CD8-positive, alpha-beta memory T cell (primary cell): ENCODE results near the gene TMEM91. TPM values are rescaled to one million over a fixed set of nuclear protein-coding genes. Genes with fewer than 3 reads are reported as not detected.
A peak's percentile ranks its signal among the peaks of the same experiment; 100 is the strongest.
"Not testable (repeated sequence)": the region's sequence is repeated elsewhere in the genome, so short reads cannot be mapped to it uniquely, and the experiment has no call there.

Experiments used
- CTCF ChIA-PET: fragments of 350-600 bp; sonication (Branson Sonifier 250); formaldehyde crosslinking; loops from one replicate; lab custom pipeline; 2021; ENCODE audit warnings: antibody characterized with exemption; lab: Charles Lee
- POLR2A ChIA-PET: fragments of 350-600 bp; sonication (Branson Sonifier 250); formaldehyde crosslinking; loops from one replicate; lab custom pipeline; 2021; ENCODE audit warnings: antibody characterized with exemption; lab: Charles Lee
- DNase-seq, 5 donors: peaks; one replicate each; pipeline versions ENCODE4 v3.0.0 to v3.0.0-alpha.2; 2020 to 2022; ENCODE audit warnings: mixed read lengths in 1 of 5
- H3K27ac ChIP-seq: one replicate; pipeline ENCODE4 v1.7.0; 2013; ENCODE audit warnings: low read depth, mild to moderate bottlenecking, low read length, moderate library complexity
- H3K27me3 ChIP-seq: 2 replicates; pipeline ENCODE4 v1.7.0; 2013; ENCODE audit warnings: low read length, mild to moderate bottlenecking; ENCODE audit not compliant: insufficient read depth, poor library complexity, severe bottlenecking
- H3K36me3 ChIP-seq: 2 replicates; pipeline ENCODE4 v1.7.0; 2013; ENCODE audit warnings: mild to moderate bottlenecking, low read length, moderate library complexity; ENCODE audit not compliant: insufficient read depth
- H3K4me1 ChIP-seq: 2 replicates; pipeline ENCODE4 v1.7.0; 2013; ENCODE audit warnings: mild to moderate bottlenecking, low read length, moderate library complexity; ENCODE audit not compliant: insufficient read depth
- H3K4me3 ChIP-seq: 2 replicates; pipeline ENCODE4 v1.7.0; 2013; ENCODE audit warnings: mild to moderate bottlenecking, low read length
- H3K9me3 ChIP-seq: 2 replicates; pipeline ENCODE4 v1.7.0; 2013; ENCODE audit warnings: mild to moderate bottlenecking, low read length
- H3K27ac Mint-ChIP-seq, 8 donors: one replicate each; pipeline ENCODE4 v1.8.0; 2020 to 2021; ENCODE audit warnings: mixed read lengths in 8 of 8, mild to moderate bottlenecking in 6 of 8, inconsistent platforms in 3 of 8, moderate library complexity in 3 of 8
- H3K27me3 Mint-ChIP-seq, 2 donors: one replicate each; pipeline ENCODE4 v1.8.0; 2020 to 2021; ENCODE audit warnings: mixed read lengths in 2 of 2, mild to moderate bottlenecking in 1 of 2, moderate library complexity in 1 of 2
- H3K36me3 Mint-ChIP-seq, 3 donors: one replicate each; pipeline ENCODE4 v1.8.0; 2020 to 2021; ENCODE audit warnings: mixed read lengths in 3 of 3, inconsistent platforms in 1 of 3, mild to moderate bottlenecking in 1 of 3
- H3K4me1 Mint-ChIP-seq, 3 donors: one replicate each; pipeline ENCODE4 v1.8.0; 2020 to 2021; ENCODE audit warnings: mixed read lengths in 3 of 3, inconsistent platforms in 1 of 3, mild to moderate bottlenecking in 1 of 3
- H3K4me3 Mint-ChIP-seq, 7 donors: one replicate each; pipeline ENCODE4 v1.8.0; 2020 to 2021; ENCODE audit warnings: mixed read lengths in 7 of 7, mild to moderate bottlenecking in 6 of 7, moderate library complexity in 4 of 7, inconsistent platforms in 2 of 7
- H3K9me3 Mint-ChIP-seq, 5 donors: one replicate each; pipeline ENCODE4 v1.8.0; 2020 to 2022; ENCODE audit warnings: mixed read lengths in 5 of 5, mild to moderate bottlenecking in 3 of 5, moderate library complexity in 2 of 5, inconsistent platforms in 1 of 5
- polyA plus RNA-seq: library from polyadenylated mRNA; unstranded; fragments of 300-500 nt; fragmentation: Illumina TruSeq; gene quantifications from one replicate; pipeline ENCODE4 v1.2.3, GENCODE V29; 2021
- total RNA-seq, 2 experiments: library from RNA; stranded (reverse); gene quantifications; one replicate each; pipeline ENCODE4 v1.2.3, GENCODE V29; 2021

Gene TMEM91
- total and polyA plus RNA-seq, 3 experiments from 2014 or later, result 2.6 to 3.8 (median 3.7) TPM

DNA sequence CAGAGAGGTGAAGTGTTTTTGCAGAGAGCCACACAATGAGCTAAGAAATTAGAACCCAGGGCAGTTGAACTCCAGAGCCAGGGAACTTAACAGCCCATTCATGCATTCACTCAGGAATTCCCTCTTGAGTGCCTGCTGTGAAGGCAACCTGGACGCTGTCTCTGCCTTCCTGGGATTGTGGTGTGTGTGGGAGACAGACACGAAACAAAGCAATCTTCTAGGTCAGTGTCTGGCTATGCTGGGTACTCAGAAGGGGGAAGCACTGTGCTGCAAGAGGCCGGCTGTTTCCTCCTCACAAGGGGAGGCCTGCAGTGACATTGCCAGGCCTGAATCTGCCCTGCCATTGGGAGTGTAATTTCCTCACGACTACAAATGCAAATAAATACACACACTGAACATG, 30.9 kb downstream of the TMEM91 start:
- H3K4me3 Mint-ChIP-seq, result no peak overlapping the region
- ChIA-PET POLR2A (no interaction called here), CTCF (interaction anchor here (2.0 kb wide), 1 partner anchor 33 kb away, joined by 8 read pairs; the partner anchor contains the start of gene DMAC2)
- no peak for DNase-seq
- peaks cover 12 to 33% (median 17%) of the 10 kb centered on the region in 3 donors for H3K4me1 Mint-ChIP-seq
- Histone ChIP-seq H3K4me3 (no peak overlapping the region), H3K4me1 (peaks cover 5% of the 10 kb centered on the region), H3K9me3 (no peaks in the 10 kb centered on the region), H3K27ac (no peak overlapping the region), H3K36me3 (no peaks in the 10 kb centered on the region), H3K27me3 (no peaks in the 10 kb centered on the region)
- peak overlapping the region in 1 of 8 donors; percentile 83 for H3K27ac Mint-ChIP-seq
- H3K9me3 Mint-ChIP-seq, result no peaks in the 10 kb centered on the region
- no peaks in the 10 kb centered on the region for H3K27me3 Mint-ChIP-seq
- H3K36me3 Mint-ChIP-seq, result peaks cover 0 to 42% (median 4%) of the 10 kb centered on the region in 3 donors

DNA sequence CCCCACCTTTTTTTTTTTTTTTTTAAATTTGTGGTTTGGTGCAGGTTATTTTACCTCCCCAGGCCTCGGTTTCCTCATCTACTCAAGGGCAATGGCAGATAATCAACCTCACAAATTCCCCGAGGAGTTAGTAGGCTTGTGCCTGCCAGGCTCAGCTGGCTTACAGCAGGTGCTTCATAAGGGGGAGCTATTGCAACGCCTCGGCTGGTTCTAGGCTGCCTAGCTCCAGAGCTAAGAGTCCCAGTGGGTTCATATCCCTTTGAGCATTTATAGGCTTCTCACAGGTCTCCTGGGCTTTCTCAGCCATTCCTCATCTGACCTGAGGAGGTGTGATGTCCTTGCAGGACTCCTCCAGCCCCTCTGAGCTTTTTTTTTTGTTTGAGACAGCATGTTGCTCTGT, 31.9 kb downstream of the TMEM91 start:
- Histone ChIP-seq H3K27me3 (no peaks in the 10 kb centered on the region), H3K36me3 (peaks cover 5% of the 10 kb centered on the region), H3K4me1 (peaks cover 5% of the 10 kb centered on the region), H3K4me3 (no peak overlapping the region), H3K27ac (no peak overlapping the region), H3K9me3 (no peaks in the 10 kb centered on the region)
- CTCF ChIA-PET, result interaction anchor here (2.0 kb wide), 1 partner anchor 32 kb away, joined by 8 read pairs; the partner anchor contains the start of gene DMAC2
- Mint-ChIP-seq H3K36me3 (peaks cover 0 to 43% (median 5%) of the 10 kb centered on the region in 3 donors), H3K27ac (peak overlapping the region in 1 of 8 donors; percentile 74), H3K4me1 (peaks cover 12 to 28% (median 13%) of the 10 kb centered on the region in 3 donors), H3K4me3 (no peak overlapping the region), H3K27me3 (no peaks in the 10 kb centered on the region), H3K9me3 (no peaks in the 10 kb centered on the region)
- POLR2A ChIA-PET, result interaction anchor here (1.2 kb wide), 1 partner anchor 145 kb away, joined by 3 read pairs; no protein-coding TSS in a partner anchor
- no peak for DNase-seq

DNA sequence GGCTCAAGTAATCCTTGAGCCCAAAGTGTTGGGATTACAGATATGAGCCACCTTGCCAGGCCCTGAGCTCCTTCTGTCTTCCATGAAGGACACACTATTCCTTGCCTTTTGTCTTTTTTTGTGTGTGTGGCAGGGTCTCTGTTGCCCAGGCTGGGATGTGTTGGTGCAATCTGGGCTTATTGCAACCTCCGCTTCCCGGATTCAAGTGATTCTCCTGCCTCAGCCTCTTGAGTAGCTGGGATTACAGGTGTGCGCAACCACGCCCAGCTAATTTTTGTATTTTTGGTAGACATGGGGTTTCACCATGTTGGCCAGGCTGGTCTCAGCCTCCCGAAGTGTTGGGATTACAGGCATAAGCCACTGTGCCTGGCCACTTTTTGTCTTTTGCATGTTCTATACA, 32.5 kb downstream of the TMEM91 start:
- not testable (repeated sequence) for H3K27me3 ChIP-seq, H3K9me3 ChIP-seq, H3K27ac ChIP-seq, H3K4me3 ChIP-seq, H3K4me1 ChIP-seq, H3K36me3 ChIP-seq, H3K27me3 Mint-ChIP-seq, H3K9me3 Mint-ChIP-seq, DNase-seq, H3K4me3 Mint-ChIP-seq
- POLR2A ChIA-PET, result interaction anchor here (1.2 kb wide), 1 partner anchor 145 kb away, joined by 3 read pairs; no protein-coding TSS in a partner anchor
- peak overlapping the region in 1 of 8 donors; percentile 55 for H3K27ac Mint-ChIP-seq
- H3K4me1 Mint-ChIP-seq, result peaks cover 13 to 25% (median 14%) of the 10 kb centered on the region in 3 donors
- H3K36me3 Mint-ChIP-seq, result peaks cover 0 to 45% (median 6%) of the 10 kb centered on the region in 3 donors
- CTCF ChIA-PET, result interaction anchor here (2.0 kb wide), 1 partner anchor 31 kb away, joined by 8 read pairs; the partner anchor contains the start of gene DMAC2

DNA sequence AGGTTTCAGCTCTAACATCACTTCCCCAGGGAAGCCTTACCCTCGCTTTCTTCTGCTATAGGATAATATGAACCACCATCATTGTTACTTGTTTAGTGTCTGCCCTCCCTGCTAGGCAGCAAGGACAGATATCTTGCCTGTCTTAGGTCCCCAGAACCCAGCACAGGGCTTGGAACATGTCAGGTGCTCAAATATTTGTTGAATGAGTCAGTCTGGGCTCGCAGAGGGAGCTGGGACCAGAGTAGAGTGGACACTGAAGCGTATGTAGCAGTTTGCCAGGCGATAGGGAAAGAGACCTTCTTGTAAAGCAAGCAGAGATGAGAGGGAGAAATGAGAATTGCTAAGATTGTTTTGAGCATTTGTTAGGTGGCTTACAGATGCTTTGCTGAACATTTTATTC, 33.0 kb downstream of the TMEM91 start:
- Histone ChIP-seq H3K27ac (peak overlapping the region; percentile 10), H3K4me1 (peaks cover 5% of the 10 kb centered on the region), H3K9me3 (no peaks in the 10 kb centered on the region), H3K36me3 (peaks cover 10% of the 10 kb centered on the region), H3K27me3 (no peaks in the 10 kb centered on the region), H3K4me3 (no peak overlapping the region)
- H3K27ac Mint-ChIP-seq, result peak overlapping the region in 7 of 8 donors; percentile 2 to 58 (median 53)
- H3K9me3 Mint-ChIP-seq, result no peaks in the 10 kb centered on the region
- H3K27me3 Mint-ChIP-seq, result no peaks in the 10 kb centered on the region
- POLR2A ChIA-PET, result no interaction called here
- peak overlapping the region in 1 of 7 donors; percentile 20 for H3K4me3 Mint-ChIP-seq
- H3K36me3 Mint-ChIP-seq, result peaks cover 0 to 49% (median 6%) of the 10 kb centered on the region in 3 donors
- peaks cover 13 to 25% (median 14%) of the 10 kb centered on the region in 3 donors for H3K4me1 Mint-ChIP-seq
- CTCF ChIA-PET, result no interaction called here
- DNase-seq, result no peak

DNA sequence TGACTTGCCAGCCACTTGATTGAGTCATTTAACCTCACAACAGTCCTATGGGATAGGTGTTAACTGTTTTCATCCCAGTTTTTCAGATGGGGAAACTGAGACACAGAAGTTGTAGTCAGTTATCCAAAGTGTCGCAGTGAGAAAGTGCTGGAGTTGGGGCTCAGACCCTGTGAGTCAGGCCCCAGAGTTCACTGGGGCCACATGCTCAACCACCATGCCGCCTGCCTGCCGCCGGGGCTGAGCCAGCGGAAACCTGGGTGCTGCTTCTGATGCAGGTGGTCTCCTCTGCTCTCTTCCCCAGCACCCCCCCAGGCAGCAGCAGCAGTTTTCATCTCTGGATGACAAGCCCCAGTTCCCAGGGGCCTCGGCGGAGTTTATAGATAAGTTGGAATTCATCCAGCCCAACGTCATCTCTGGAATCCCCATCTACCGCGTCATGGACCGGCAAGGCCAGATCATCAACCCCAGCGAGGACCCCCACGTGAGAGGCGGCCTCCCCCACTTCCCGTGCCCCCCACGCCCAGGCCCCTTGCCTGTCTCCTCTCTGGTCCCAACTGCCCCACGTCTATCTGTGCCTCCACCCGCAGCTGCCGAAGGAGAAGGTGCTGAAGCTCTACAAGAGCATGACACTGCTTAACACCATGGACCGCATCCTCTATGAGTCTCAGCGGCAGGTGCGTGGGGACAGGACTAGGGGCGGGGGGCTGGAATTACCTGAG, 34.2 kb downstream of the TMEM91 start:
- no peak for DNase-seq
- H3K27ac ChIP-seq, result no peak overlapping the region
- peaks cover 5% of the 10 kb centered on the region for H3K4me1 ChIP-seq
- Mint-ChIP-seq H3K27ac (peak overlapping the region in 2 of 8 donors; percentile 12 to 87), H3K36me3 (peaks cover 0 to 58% (median 8%) of the 10 kb centered on the region in 3 donors), H3K4me1 (peaks cover 13 to 22% (median 14%) of the 10 kb centered on the region in 3 donors), H3K4me3 (no peak overlapping the region), H3K27me3 (no peaks in the 10 kb centered on the region), H3K9me3 (no peaks in the 10 kb centered on the region)
- no peaks in the 10 kb centered on the region for H3K27me3 ChIP-seq
- H3K4me3 ChIP-seq, result no peak overlapping the region
- no peaks in the 10 kb centered on the region for H3K9me3 ChIP-seq
- ChIA-PET CTCF (interaction anchor here (0.6 kb wide), 1 partner anchor 19 kb away, joined by 3 read pairs; no protein-coding TSS in a partner anchor), POLR2A (no interaction called here)
- H3K36me3 ChIP-seq, result peaks cover 21% of the 10 kb centered on the region

DNA sequence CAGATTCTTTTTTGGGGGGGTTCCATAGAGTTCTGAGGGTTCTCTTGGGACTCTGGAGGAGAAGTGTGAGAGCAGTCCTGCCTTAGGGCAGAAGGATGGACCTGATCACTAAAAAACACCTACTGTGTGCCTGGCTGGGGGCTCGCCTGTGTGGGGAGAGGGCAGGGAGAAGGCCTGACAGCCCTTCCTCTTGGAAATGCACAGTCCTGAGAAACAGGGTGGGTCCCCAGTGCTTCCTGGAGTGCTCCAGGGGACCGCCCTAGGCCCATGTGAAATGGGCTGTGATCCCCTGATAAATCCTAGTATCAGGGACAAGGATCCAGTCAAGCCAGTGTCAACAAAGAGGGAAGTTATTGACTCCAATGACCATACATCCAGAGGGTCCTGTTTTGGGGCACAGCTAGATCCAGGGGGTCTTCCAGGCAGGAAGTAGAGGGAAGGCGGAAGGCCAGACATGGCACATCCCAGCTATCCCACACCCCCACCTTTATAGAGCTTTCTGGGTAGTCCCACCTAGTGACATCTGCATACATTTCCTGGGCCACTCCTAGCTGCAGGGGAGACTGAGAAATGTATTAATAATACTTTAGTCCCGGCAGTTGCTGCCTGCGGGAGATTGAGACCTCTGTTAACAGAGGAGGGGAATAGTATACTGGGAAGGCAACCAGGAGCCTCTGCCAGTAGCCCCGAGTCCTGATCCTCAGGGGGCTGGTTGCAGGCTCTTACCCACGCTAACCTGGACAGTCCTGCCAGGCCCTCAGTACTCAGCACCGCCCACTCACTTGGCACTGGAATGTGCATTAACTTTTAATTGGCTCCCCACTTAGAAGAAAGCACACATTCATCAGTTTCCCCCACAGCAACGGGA, 35.0 kb downstream of the TMEM91 start:
- no peak for DNase-seq
- no peaks in the 10 kb centered on the region for H3K27me3 Mint-ChIP-seq

DNA sequence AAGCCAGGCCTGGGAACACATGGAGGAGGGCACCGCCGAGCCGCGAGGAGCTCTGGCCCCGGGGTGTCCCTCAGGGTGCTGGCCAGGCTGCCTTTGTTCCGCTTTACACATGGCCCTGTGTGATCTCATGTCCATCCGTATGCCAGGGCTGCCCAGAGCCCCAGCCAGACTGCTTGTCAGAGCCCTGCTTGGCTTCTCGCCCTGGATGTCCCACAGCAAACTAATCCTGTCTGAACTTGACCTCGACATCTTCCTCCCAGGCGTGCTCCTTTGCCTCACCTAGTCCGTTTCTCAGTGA, 35.6 kb downstream of the TMEM91 start:
- Histone ChIP-seq H3K9me3 (no peaks in the 10 kb centered on the region), H3K4me1 (peaks cover 5% of the 10 kb centered on the region), H3K4me3 (no peak overlapping the region), H3K36me3 (peaks cover 27% of the 10 kb centered on the region), H3K27me3 (no peaks in the 10 kb centered on the region), H3K27ac (no peak overlapping the region)
- Mint-ChIP-seq H3K36me3 (peaks cover 0 to 65% (median 8%) of the 10 kb centered on the region in 3 donors), H3K9me3 (no peaks in the 10 kb centered on the region), H3K4me1 (peaks cover 13 to 20% (median 14%) of the 10 kb centered on the region in 3 donors), H3K27ac (no peak overlapping the region), H3K27me3 (no peaks in the 10 kb centered on the region), H3K4me3 (no peak overlapping the region)
- ChIA-PET CTCF (no interaction called here), POLR2A (no interaction called here)
- DNase-seq, result no peak

More for the DNA sequence above, 35.0 kb downstream of the TMEM91 start:
- ChIA-PET POLR2A (no interaction called here), CTCF (no interaction called here)
- Histone ChIP-seq H3K4me1 (peaks cover 5% of the 10 kb centered on the region), H3K4me3 (no peak overlapping the region), H3K27me3 (no peaks in the 10 kb centered on the region), H3K9me3 (no peaks in the 10 kb centered on the region), H3K27ac (no peak overlapping the region), H3K36me3 (peaks cover 24% of the 10 kb centered on the region)
- Mint-ChIP-seq H3K36me3 (peaks cover 0 to 63% (median 8%) of the 10 kb centered on the region in 3 donors), H3K9me3 (no peaks in the 10 kb centered on the region), H3K27ac (no peak overlapping the region), H3K4me3 (no peak overlapping the region), H3K4me1 (peaks cover 13 to 22% (median 14%) of the 10 kb centered on the region in 3 donors)
